ENCODE results near the gene ZNF385A.

The ZNF385A gene

DNA sequence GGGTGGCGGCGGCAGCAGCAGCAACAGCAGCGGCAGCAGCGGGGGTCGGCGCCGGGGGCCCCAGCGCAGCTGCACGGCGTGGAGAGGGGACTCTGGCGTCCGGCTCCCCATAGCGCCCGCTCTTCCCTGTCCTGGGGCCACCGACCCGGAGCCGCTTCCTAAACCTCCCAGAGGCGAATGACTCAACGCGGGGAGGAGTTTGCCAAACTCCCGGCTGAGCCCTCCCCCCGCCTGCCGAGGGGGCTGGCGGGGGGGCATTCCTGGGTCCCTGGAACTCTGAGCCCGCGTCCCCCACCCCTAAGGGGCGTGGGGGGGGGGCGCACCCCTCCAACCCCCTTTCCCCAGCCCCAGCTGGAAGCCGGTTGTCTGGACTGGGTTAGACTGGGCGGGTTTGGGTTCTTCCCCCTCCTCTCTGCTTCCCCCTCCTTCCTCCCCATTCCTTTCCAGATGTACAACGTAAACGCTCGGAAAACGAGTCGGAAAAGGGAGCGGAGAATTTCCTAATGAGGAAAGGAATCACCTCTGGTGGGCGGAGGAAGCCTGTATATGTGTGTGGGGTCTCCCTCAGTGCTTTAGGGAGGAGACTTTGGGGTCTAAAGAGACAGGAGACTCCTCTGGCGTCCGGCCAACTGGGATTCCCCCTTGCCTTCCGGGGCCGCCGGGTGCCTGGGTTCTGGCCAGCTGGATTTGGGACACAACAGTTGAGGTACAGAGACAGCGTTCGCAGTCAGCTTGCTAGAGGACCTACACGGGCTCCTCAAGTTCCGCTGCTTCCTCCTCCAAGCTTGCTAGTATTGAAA lies 34.8 kb upstream of the ZNF385A start, which contains the start of gene ITGA5:
TSS of gene ITGA5 (minus strand) at position 179 of the 800 bp plus-strand sequence. CDS start at position 111, 68 bp downstream.
- no peaks in the 10 kb centered on the region for H3K36me3 Mint-ChIP-seq
- peaks cover 56% of the 10 kb centered on the region for H3K27me3 Mint-ChIP-seq
- peak; percentile 39 for ATAC-seq
- H3K4me3 Mint-ChIP-seq, result peak within 1 kb of the TSS; percentile 68
- peak within 1 kb of the TSS; percentile 26 for H3K27ac Mint-ChIP-seq
- H3K4me1 Mint-ChIP-seq, result peaks cover 46% of the 10 kb centered on the region
- no peaks in the 10 kb centered on the region for H3K9me3 Mint-ChIP-seq

DNA sequence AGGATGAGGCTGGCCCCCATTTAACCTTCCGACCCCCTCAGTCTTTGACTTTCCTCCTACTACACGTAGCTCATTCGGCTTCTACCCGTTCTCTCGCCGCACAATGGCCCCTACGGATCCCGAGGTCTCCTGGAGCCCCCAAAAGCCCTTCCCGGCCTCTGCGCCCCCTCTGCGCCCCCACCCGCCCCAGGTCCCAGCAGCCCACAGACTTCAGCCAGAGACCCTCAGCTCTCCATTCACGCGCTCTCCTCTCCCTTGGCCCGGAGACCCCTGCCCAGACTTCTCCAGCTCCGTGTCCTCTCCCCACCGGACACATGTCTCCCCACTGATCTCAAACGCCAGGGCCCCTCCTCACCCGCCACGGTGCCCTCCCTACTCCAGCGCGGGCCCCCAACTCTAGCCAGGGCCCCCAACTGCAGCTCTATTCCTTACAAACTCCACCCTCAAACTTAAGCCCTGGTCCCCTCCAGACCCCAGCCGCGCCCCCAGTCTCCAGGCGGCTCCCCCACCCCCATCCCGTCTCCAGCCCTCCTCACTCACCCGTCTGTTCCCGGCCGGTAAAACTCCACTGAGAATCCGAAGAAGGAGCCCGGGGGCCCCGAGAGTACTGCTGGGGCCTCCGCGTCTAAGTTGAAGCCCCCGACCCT lies 34.0 kb upstream of the ZNF385A start:
- peaks cover 53% of the 10 kb centered on the region for H3K4me1 Mint-ChIP-seq
- no peaks in the 10 kb centered on the region for H3K36me3 Mint-ChIP-seq
- peaks cover 53% of the 10 kb centered on the region for H3K27me3 Mint-ChIP-seq
- ATAC-seq, result no peak
- H3K4me3 Mint-ChIP-seq, result peak overlapping the region; percentile 68
- H3K27ac Mint-ChIP-seq, result peak overlapping the region; percentile 26
- H3K9me3 Mint-ChIP-seq, result no peaks in the 10 kb centered on the region

DNA sequence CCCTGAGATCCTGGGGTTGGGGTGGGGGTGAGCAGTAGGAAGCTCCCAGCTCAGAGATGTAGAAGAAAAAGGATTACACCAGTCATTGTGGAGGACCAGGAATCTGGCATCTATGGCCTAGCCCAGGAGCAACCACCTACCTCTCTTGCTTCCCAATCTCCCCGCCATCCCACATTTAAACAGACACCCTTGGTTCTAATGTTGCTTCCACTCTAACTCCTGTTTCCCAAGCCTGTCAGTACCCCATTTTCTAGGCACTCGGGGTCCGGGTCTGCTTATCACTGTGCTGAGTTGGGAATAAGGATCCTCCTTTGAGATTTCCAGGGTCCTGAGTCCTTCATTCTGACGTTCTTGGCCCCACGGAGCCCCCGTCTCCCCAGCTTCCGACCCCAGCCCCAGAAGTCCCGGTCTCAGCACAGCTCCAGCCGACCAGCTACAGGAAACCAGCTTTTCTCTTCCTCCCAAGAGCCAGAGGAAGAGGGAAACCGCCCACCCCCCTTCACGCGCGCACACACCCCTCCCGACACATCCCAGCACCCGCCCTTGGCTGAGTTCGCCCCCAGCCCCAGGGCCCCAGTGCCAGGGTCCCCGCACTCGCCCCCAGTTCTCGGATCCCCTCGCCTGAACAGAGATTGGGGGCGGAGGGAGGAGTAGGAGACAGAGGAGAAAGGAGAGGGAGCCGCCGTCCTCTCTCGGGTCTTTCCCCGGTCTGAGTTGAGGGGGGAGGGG lies 33.3 kb upstream of the ZNF385A start:
- Mint-ChIP-seq H3K4me1 (peaks cover 60% of the 10 kb centered on the region), H3K9me3 (no peaks in the 10 kb centered on the region), H3K4me3 (peak overlapping the region; percentile 68), H3K27me3 (peaks cover 46% of the 10 kb centered on the region), H3K27ac (peak overlapping the region; percentile 26), H3K36me3 (no peaks in the 10 kb centered on the region)
- no peak for ATAC-seq

DNA sequence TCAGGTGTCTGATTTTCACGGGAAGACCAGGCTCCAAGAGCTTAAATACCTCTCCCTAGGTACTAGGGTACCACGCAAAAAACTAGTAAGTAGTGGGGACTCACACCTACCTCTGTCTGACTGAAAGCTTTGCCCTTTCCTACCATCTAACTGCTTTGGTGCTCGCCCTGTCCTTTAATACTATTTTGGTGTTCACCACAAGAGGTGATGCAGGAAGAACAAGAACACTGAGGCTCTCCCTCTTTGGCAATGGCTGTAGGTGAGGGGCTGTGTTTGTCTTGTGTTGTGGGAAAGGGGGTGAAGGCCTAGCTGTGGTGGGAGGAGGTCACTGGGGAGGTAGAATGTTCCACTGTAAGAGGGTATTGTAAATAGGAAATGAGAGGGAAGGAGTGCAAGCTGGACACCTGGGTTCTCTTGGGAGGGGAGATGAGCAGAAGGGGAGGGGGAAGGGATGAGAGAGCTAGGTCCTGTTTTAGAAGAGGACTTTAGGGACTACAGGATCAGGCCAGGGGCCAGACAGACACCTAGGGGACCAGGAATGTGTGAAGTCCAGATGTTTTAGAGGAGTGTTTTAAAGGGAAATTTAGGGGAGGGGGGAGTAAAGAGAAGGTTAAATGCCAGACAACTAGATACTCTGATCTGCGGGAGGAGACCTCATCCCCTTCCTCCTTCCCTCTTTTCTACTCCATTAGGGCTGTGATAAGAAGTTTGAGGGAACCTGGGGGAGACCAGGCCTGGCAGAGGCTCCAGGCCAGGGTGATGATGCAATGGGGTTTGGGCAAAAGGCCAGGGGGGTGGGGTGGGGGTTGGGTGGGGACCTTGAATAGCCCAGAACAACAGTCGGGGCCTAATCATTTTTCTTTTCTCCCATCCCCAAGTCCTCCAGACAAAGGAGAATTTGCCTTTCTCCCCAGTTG lies 32.4 kb upstream of the ZNF385A start:
- H3K4me3 Mint-ChIP-seq, result no peak overlapping the region
- ATAC-seq, result no peak

DNA sequence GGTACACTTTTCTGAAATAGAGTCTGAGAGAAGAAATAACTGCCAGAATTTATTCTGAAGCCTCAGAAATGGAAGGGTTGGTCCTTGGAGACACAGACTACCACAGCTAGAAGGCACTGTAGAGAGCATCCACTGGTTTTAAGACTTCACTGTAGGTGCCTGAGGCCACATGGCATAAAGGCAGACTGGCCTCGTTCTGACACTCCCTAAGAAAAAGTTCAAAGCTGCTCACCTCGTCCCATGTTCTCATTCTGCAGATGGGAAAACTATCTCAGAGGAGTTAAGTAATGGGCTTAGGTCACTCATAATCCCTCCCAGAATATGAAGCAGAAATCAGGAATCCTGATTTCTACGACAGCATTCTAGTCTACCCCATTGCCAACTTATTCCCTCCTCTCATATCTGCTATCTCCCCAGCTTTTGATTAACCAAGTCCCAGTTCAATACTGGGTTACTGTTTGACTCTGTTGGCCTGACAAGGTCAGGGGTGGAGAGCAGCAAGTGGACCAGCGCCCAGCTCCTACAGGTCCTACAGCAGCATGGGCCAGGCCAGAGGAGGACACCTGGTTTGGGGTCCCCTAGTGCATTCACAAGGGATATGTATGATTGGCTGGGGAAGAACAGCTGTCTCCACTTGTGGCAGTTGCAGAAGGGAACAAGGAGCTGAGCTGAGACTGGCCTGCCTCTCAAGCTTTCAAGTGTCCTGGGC lies 30.8 kb upstream of the ZNF385A start:
- no peak overlapping the region for H3K4me3 Mint-ChIP-seq
- H3K36me3 Mint-ChIP-seq, result no peaks in the 10 kb centered on the region
- no peaks in the 10 kb centered on the region for H3K9me3 Mint-ChIP-seq
- H3K4me1 Mint-ChIP-seq, result peaks cover 78% of the 10 kb centered on the region
- ATAC-seq, result no peak
- H3K27me3 Mint-ChIP-seq, result peaks cover 23% of the 10 kb centered on the region
- no peak overlapping the region for H3K27ac Mint-ChIP-seq

More for the DNA sequence above, 32.4 kb upstream of the ZNF385A start:
- Mint-ChIP-seq H3K27me3 (peaks cover 38% of the 10 kb centered on the region), H3K9me3 (no peaks in the 10 kb centered on the region), H3K36me3 (no peaks in the 10 kb centered on the region), H3K4me1 (peaks cover 69% of the 10 kb centered on the region), H3K27ac (peak overlapping the region; percentile 26)

DNA sequence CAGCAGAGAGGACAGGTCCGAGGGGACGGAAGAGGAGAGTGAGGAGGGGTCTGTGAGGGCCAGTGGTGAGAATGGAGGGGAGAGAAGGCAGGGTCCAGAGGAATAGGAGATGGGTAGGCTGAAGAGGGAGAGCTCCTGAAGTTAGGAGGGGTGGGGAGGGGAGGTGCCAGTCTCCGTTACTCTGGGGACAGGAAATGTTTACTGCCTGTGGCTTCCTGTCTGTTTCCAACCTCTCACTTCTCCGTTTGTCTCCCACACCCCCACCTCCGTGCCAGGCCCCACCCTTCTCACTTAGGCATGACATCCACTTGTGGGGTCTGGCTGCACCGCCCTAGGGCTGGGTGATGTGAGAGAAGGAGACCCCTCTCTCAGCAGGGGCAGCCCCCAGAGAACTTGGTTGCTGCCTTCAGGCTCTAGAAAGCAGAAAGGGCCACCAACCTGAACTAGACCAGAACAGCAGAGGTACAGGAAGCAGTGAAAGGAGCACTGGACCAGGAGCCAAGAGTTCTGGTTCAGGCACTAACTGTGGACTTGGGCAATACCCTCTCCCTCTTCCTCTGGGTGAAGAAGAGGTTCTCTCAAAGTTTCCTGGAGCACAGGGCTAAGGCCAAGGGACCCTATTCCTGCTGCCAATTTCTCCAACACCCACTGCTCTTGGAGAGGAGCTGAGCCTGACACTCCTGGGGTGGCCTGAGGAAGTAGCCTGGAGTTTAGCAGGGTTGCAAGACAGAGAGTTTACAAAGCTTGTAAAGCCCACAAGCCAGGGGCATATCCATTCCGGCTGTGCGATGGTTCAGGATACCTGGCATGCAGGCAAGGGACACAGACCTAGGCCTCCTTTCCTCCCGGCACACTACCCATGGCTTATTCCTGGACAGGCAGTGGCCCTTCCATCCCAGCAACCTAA lies 29.0 kb upstream of the ZNF385A start:
- no peaks in the 10 kb centered on the region for H3K9me3 Mint-ChIP-seq
- peak overlapping the region; percentile 43 for H3K4me3 Mint-ChIP-seq
- H3K27ac Mint-ChIP-seq, result peak overlapping the region; percentile 74
- H3K4me1 Mint-ChIP-seq, result peaks cover 66% of the 10 kb centered on the region
- peak; percentile 83 for ATAC-seq
- H3K27me3 Mint-ChIP-seq, result peaks cover 8% of the 10 kb centered on the region
- H3K36me3 Mint-ChIP-seq, result no peaks in the 10 kb centered on the region

- peak; percentile 21 for ATAC-seq
- Mint-ChIP-seq H3K9me3 (no peaks in the 10 kb centered on the region), H3K27me3 (peaks cover under 1% of the 10 kb centered on the region), H3K36me3 (no peaks in the 10 kb centered on the region), H3K27ac (peak overlapping the region; percentile 74), H3K4me1 (peaks cover 60% of the 10 kb centered on the region), H3K4me3 (peak overlapping the region; percentile 29)
Measured at GRCh38 chr12:54412786-54413185, 28.3 kb upstream of the ZNF385A start.

DNA sequence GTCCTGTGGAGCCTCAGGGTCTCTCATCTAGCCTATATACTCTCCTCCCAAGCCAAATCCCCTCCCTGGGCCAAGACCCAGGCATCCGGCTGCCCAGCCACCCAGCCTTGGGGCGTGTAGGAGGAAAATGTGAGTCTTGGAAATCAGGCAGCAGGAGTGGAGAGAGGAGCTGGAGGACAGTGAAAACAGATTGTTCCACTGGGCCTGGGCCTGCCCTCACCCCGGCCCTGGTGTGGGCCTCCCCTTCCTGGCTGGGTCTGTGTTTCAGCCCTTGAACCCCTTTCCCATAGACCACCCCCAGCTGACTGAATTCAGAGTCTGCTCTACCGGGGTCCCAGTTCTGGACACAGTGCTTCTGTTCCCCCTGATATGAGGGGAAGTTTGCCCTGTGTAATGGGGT lies 27.8 kb upstream of the ZNF385A start:
- Mint-ChIP-seq H3K27me3 (no peaks in the 10 kb centered on the region), H3K27ac (peak overlapping the region; percentile 74), H3K4me1 (peaks cover 60% of the 10 kb centered on the region), H3K36me3 (no peaks in the 10 kb centered on the region), H3K9me3 (no peaks in the 10 kb centered on the region), H3K4me3 (no peak overlapping the region)
- ATAC-seq, result no peak

- no peaks in the 10 kb centered on the region for H3K9me3 Mint-ChIP-seq
- peaks cover 56% of the 10 kb centered on the region for H3K4me1 Mint-ChIP-seq
- H3K27me3 Mint-ChIP-seq, result peaks cover under 1% of the 10 kb centered on the region
- no peak overlapping the region for H3K4me3 Mint-ChIP-seq
- peak; percentile 22 for ATAC-seq
- peak overlapping the region; percentile 74 for H3K27ac Mint-ChIP-seq
- no peaks in the 10 kb centered on the region for H3K36me3 Mint-ChIP-seq
Measured at GRCh38 chr12:54411391-54412241, 27.1 kb upstream of the ZNF385A start.

DNA sequence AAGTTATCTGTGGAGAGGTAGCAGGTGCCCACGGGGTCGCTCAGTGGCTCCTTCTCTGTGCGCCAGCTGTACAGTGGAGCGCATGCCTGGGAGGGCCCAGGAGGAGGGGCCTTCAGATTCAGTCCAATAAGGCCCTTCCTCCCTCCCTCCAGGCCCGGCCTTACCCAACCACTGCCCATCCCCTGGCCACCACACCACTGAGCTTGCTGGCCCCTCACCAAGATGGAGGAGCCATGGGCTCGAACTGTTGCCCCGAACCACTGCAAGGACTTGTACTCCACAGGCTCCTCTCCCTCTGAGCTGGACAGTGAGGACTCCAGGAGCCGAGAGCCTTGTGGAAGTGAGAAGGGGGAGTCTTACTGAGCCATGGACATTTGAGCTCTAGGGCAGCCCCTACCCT lies 24.7 kb upstream of the ZNF385A start:
- Mint-ChIP-seq H3K4me1 (peaks cover 46% of the 10 kb centered on the region), H3K27ac (no peak overlapping the region)
- ATAC-seq, result peak; percentile 1

GRCh38 chr12:54407183-54407905 lies 22.8 kb upstream of the ZNF385A start:
- Mint-ChIP-seq H3K27me3 (peaks cover 11% of the 10 kb centered on the region), H3K4me1 (peaks cover 27% of the 10 kb centered on the region), H3K9me3 (no peaks in the 10 kb centered on the region), H3K27ac (peak overlapping the region; percentile 1), H3K36me3 (no peaks in the 10 kb centered on the region), H3K4me3 (no peak overlapping the region)
- peak; percentile 31 for ATAC-seq

More for the DNA sequence above, 24.7 kb upstream of the ZNF385A start:
- no peaks in the 10 kb centered on the region for H3K36me3 Mint-ChIP-seq
- peaks cover 11% of the 10 kb centered on the region for H3K27me3 Mint-ChIP-seq
- no peak overlapping the region for H3K4me3 Mint-ChIP-seq
- H3K9me3 Mint-ChIP-seq, result no peaks in the 10 kb centered on the region

DNA sequence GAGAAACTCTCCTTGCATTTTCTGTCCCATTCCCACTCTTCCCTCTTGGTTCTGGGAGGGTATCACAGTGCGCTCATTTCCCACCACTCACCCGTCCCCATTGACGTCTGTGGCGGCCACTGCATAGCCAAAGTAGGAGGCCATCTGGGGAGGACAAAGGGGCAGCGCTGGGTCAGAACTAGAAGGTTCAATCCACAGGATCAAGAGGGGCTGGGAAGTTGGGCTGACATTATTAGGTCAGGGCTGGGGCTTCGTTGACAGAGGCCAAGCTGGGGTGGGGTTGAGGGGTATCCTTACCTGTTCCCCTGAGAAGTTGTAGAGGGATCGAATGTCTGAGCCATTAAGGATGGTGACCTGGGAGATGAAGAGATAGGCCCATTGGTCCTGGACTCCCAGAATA lies 21.0 kb upstream of the ZNF385A start:
- no peak overlapping the region for H3K27ac Mint-ChIP-seq
- no peak overlapping the region for H3K4me3 Mint-ChIP-seq
- H3K9me3 Mint-ChIP-seq, result no peaks in the 10 kb centered on the region
- H3K27me3 Mint-ChIP-seq, result peaks cover 11% of the 10 kb centered on the region
- H3K36me3 Mint-ChIP-seq, result no peaks in the 10 kb centered on the region
- H3K4me1 Mint-ChIP-seq, result peaks cover 15% of the 10 kb centered on the region
- no peak for ATAC-seq
